Activated CD8-positive, alpha-beta T cell treated with anti-CD3 and anti-CD28 coated beads, Interleukin-2, amount 10 ng/mL, durations not matched to agents 7 days and 5 days (primary cell): ENCODE data around the gene FAM53B. TPM values are rescaled to one million over a fixed set of nuclear protein-coding genes. Genes with fewer than 3 reads are reported as not detected.

Experiments
- ATAC-seq: fragments of 150-1000 bp; cut with Tn5 transposase; one replicate; pipeline ENCODE4 v1.10.0; 2021; ENCODE audit warnings: moderate library complexity
- CTCF ChIA-PET: fragments of 350-600 bp; sonication (Branson Sonifier 250); formaldehyde crosslinking; loops from one replicate; lab custom pipeline; 2021; ENCODE audit warnings: antibody characterized with exemption; lab: Charles Lee
- POLR2A ChIA-PET: fragments of 350-600 bp; sonication (Branson Sonifier 250); formaldehyde crosslinking; loops from one replicate; lab custom pipeline; 2021; ENCODE audit warnings: antibody characterized with exemption; lab: Charles Lee
- DNase-seq: peaks from one replicate; pipeline ENCODE4 v3.0.0-alpha.2; 2020
- H3K27ac Mint-ChIP-seq: one replicate; pipeline ENCODE4 v1.8.0; 2021; ENCODE audit warnings: mild to moderate bottlenecking, mixed read lengths
- H3K27me3 Mint-ChIP-seq: one replicate; pipeline ENCODE4 v1.8.0; 2021; ENCODE audit warnings: low read depth, mixed read lengths
- H3K36me3 Mint-ChIP-seq: one replicate; pipeline ENCODE4 v1.8.0; 2021; ENCODE audit warnings: low read depth, mixed read lengths
- H3K4me1 Mint-ChIP-seq: one replicate; pipeline ENCODE4 v1.8.0; 2021; ENCODE audit warnings: low read depth, mixed read lengths
- H3K4me3 Mint-ChIP-seq: one replicate; pipeline ENCODE4 v1.8.0; 2021; ENCODE audit warnings: mild to moderate bottlenecking, mixed read lengths
- H3K9me3 Mint-ChIP-seq: one replicate; pipeline ENCODE4 v1.8.0; 2022; ENCODE audit warnings: mixed read lengths; ENCODE audit not compliant: insufficient read depth
- total RNA-seq, 2 experiments: library from RNA; stranded (reverse); gene quantifications; one replicate each; pipeline ENCODE4 v1.2.3, GENCODE V29; 2021

Gene FAM53B
- total RNA-seq, 2 experiments from 2014 or later: 19.9 to 21.8 TPM

DNA sequence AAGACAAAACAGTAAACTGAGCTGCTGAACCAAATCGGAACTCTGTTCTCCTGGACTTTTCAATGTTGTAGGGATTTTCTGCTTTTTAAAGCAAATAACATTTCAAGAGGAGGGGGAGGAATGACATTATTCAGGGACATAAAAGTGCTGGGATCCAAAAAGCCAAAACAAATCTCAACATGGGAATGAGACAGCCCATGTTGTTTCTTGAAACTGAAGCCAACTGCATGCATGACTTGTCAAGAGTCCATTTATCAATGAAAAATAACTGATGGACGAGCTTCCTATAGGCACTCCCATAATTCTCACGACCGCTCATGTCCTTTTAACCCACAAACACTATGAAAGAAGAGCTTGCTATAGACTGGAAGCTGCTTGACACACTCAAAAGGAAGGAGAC lies 27.8 kb downstream of the FAM53B start:
- no peak overlapping the region for H3K27ac Mint-ChIP-seq
- H3K4me3 Mint-ChIP-seq: no peak overlapping the region
- peaks cover 67% of the 10 kb centered on the region for H3K4me1 Mint-ChIP-seq
- no peaks in the 10 kb centered on the region for H3K27me3 Mint-ChIP-seq
- DNase-seq (no peak), ATAC-seq (no peak)
- H3K9me3 Mint-ChIP-seq: no peaks in the 10 kb centered on the region
- POLR2A ChIA-PET: interaction anchor here (1.1 to 3.3 kb wide), 3 partner anchors 10 to 75 kb away, joined by 4 to 15 read pairs (median 4); partner anchors contain the start of gene EEF1AKMT2
- peaks cover 19% of the 10 kb centered on the region for H3K36me3 Mint-ChIP-seq
- CTCF ChIA-PET: interaction anchor here (0.9 to 11.0 kb wide), 7 partner anchors 11 to 84 kb away, joined by 3 to 180 read pairs (median 92); no protein-coding TSS in a partner anchor

DNA sequence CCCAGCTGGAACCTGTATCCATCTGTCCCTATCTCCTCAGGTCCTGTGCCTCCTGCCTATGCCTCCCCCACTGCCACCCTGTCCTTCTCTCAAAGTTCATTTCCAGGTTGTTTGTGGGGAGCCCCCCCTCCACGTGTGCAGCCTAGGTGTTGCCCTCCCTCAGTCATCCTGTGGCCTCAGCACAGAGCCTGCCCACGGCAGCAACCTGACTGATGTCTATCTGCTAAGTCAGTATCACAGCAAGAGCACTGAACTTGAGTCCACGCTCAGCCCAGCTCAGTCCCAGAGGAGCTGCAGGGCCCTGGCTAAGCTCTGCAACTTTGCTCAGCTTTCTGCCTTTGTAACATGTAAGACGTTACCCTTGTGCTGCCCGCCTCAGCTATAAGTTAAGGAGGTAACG lies 28.7 kb downstream of the FAM53B start:
- ATAC-seq (no peak), DNase-seq (no peak)
- Mint-ChIP-seq H3K27me3 (no peaks in the 10 kb centered on the region), H3K9me3 (no peaks in the 10 kb centered on the region), H3K36me3 (peaks cover 17% of the 10 kb centered on the region), H3K4me1 (peaks cover 64% of the 10 kb centered on the region), H3K4me3 (no peak overlapping the region), H3K27ac (peak overlapping the region; percentile 58)
- ChIA-PET POLR2A (no interaction called here), CTCF (interaction anchor here (1.4 to 11.0 kb wide), 5 partner anchors 10 to 83 kb away, joined by 5 to 180 read pairs (median 136); no protein-coding TSS in a partner anchor)

DNA sequence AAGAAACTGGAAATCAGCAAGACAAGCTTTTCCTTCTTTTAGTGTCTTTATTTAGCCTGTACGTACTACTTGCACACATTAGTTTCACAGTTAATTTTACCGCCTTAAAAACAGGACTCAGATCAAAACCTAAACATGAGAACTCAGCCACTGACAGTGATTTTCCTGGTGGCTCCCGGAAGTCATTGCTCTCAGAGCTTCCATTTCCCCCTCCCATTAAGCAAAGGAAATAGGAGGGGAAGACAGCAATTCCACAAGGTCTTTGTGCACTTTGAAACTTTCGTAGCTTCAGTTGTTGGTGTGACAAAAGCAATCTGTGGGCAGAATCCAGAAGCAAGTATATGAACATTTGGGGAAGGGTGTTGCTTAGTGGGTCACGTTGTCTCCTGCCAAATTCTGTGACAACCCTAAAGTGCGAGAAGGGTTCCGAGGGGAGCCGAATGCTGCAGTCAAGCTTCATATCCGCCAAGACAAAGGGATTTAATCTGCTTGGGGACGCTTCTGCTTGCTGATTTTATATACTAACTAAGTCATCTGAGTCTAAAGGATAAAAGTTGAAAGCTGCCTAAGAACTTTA lies 30.4 kb downstream of the FAM53B start:
- Mint-ChIP-seq H3K4me3 (no peak overlapping the region), H3K9me3 (no peaks in the 10 kb centered on the region), H3K36me3 (peaks cover 14% of the 10 kb centered on the region), H3K27me3 (no peaks in the 10 kb centered on the region), H3K4me1 (peaks cover 60% of the 10 kb centered on the region), H3K27ac (no peak overlapping the region)
- POLR2A ChIA-PET: interaction anchor here (1.2 kb wide), 1 partner anchor 89 kb away, joined by 4 read pairs; no protein-coding TSS in a partner anchor
- DNase-seq (no peak), ATAC-seq (no peak)
- CTCF ChIA-PET: interaction anchor here (0.9 to 2.5 kb wide), 5 partner anchors 9 to 43 kb away, joined by 3 to 10 read pairs (median 3); no protein-coding TSS in a partner anchor

DNA sequence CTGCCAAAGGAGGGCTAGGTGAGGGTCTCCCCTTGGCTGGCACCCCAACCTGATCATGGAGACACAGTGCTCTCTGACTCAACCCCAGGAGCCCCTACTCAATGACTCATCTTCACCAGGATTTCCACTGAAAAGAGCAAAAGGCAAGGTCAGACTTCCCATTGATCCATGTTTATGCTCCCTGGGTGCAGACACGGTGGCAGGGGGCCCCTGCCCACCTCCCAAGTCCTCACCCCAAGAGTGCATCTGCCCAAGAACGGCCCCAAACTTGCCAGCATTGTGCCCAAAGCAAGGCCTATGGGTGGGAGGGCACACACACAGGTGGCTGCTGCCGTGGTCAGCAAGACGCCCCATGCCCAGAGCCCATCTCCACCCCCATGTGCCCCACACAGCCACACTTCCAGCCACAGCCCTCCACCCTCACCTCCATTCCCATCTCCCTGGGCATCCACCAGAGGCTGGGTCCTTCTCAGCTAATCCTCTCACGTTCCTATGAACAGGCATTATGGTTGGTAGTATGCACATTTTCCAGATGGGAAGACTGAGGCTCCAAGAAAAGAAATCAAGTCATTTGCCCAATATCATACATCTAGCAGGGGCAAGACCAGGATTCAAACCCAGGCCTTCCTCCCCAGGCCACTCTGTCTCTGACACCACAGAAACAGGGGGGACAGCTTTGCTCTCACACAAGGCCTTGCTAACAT lies 31.3 kb downstream of the FAM53B start:
- H3K27ac Mint-ChIP-seq: no peak overlapping the region
- ChIA-PET CTCF (interaction anchor here (0.9 to 2.5 kb wide), 4 partner anchors 10 to 42 kb away, joined by 3 to 10 read pairs (median 4); no protein-coding TSS in a partner anchor), POLR2A (interaction anchor here (1.0 kb wide), 1 partner anchor 12 kb away, joined by 3 read pairs; no protein-coding TSS in a partner anchor)
- H3K4me3 Mint-ChIP-seq: no peak overlapping the region
- H3K27me3 Mint-ChIP-seq: no peaks in the 10 kb centered on the region
- DNase-seq (no peak), ATAC-seq (no peak)
- peaks cover 14% of the 10 kb centered on the region for H3K36me3 Mint-ChIP-seq
- peaks cover 56% of the 10 kb centered on the region for H3K4me1 Mint-ChIP-seq
- no peaks in the 10 kb centered on the region for H3K9me3 Mint-ChIP-seq

DNA sequence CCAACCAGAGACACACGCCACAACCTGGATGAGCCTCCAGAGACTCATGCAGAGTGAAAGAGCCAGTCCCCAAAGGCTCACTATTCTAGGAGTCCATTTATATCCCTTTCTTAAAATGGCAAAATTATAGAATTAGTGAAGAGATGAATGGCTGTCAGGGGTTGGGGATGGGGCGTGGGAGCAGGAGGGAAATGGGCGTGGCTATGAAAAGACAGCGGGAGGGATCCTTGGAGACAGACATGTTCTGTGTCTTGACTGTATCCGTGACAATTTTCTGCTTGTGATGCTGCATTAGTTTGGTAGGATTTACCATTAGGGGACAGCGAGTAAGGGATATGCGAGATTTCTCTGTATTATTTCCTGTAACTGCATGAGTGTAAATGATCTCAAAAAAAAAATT lies 33.0 kb downstream of the FAM53B start:
- Mint-ChIP-seq H3K27ac (no peak overlapping the region), H3K4me3 (no peak overlapping the region), H3K36me3 (peaks cover 9% of the 10 kb centered on the region), H3K4me1 (peaks cover 51% of the 10 kb centered on the region), H3K9me3 (no peaks in the 10 kb centered on the region), H3K27me3 (no peaks in the 10 kb centered on the region)
- ChIA-PET CTCF (no interaction called here), POLR2A (interaction anchor here (1.1 kb wide), 1 partner anchor 13 kb away, joined by 3 read pairs; no protein-coding TSS in a partner anchor)
- no peak for ATAC-seq
- no peak for DNase-seq

DNA sequence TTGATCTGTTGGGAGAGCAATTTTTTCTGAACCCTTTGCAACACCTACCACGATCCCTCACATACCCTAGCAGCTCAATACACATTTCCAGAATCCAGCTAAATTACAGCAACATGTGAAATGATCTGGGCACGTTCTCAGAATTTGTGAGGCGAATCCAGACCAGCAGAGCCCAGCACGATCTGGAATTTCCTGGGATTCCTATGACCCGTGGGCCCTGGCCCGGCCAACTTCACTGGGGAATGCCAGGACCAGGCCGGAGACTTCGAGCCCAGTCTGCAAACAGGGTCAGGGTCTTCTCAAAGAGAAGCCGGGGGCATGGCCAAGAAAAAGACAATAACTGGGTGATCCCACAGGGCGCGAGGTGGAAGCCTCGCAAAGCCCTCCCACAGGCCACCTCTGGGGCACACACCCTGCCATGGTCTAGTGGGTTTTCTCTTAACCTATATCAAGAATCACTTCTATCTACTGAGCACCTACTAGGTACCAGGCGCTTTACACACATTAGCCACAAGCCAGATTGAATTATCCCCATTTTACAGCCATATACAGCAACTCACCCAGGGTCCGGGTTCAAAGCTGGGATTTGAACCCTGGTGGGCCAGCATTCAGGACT lies 33.8 kb downstream of the FAM53B start:
- no peak for ATAC-seq
- Mint-ChIP-seq H3K36me3 (peaks cover 10% of the 10 kb centered on the region), H3K9me3 (no peaks in the 10 kb centered on the region), H3K27me3 (no peaks in the 10 kb centered on the region), H3K27ac (peak overlapping the region; percentile 19), H3K4me1 (peaks cover 51% of the 10 kb centered on the region), H3K4me3 (no peak overlapping the region)
- ChIA-PET POLR2A (interaction anchor here (2.6 kb wide), 1 partner anchor 8 kb away, joined by 12 read pairs; no protein-coding TSS in a partner anchor), CTCF (interaction anchor here (6.6 to 10.1 kb wide), 2 partner anchors 9 to 31 kb away, joined by 67 to 156 read pairs; no protein-coding TSS in a partner anchor)
- DNase-seq: no peak

DNA sequence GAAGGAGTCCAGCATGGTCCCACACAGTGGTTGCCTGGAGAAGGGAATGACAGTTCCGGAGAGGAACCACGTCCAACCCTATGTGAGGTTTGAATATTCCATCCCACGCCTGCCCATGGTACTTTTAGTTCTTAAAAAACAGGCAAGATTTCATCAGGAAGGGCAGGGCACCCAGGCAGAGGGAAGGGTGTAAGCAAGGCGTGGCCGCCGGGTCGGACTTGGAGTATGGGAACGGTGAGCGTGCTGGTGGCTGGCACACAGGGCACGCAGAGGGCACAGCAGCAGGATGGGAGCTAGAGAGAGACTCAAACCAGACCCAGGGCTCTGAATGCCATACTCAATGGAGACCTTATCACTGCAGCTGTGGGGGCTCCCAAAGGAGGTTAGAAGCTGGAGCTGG lies 34.3 kb downstream of the FAM53B start:
- Mint-ChIP-seq H3K27ac (no peak overlapping the region), H3K9me3 (no peaks in the 10 kb centered on the region), H3K4me1 (peaks cover 51% of the 10 kb centered on the region), H3K4me3 (no peak overlapping the region), H3K27me3 (no peaks in the 10 kb centered on the region), H3K36me3 (peaks cover 12% of the 10 kb centered on the region)
- POLR2A ChIA-PET: interaction anchor here (2.6 kb wide), 1 partner anchor 9 kb away, joined by 12 read pairs; no protein-coding TSS in a partner anchor
- no peak for ATAC-seq
- no peak for DNase-seq
- CTCF ChIA-PET: interaction anchor here (6.6 to 10.1 kb wide), 2 partner anchors 9 to 31 kb away, joined by 67 to 156 read pairs; no protein-coding TSS in a partner anchor

DNA sequence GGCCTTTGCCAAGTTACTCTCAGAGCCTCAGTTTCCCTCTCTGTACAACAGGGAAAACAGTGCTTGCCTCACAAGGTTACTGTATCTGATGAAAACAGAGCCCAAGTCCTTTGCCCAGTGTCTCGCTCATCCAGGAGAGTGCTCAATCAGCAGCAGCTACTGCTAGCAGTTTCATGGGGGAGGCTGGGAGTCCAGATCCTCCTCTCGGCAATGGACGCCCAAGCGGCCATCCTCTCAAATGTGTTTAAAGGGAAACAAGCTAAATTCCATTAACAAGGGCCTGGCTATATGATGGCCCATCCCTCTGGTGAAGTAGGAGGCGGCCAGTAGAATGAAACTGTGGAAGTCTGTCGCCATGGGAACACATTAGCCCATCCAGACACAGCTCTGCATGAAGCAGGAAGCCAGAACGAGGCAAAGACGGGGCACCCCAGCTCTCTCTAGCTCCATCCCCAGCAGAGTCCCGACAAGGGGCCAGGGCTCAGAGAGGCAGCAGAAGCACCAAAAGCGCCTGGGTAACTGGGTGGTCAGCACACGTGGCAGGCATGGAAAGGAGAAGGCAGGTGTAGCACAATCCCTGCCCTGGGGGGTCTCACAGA lies 35.2 kb downstream of the FAM53B start:
- ChIA-PET POLR2A (interaction anchor here (2.6 kb wide), 1 partner anchor 9 kb away, joined by 12 read pairs; no protein-coding TSS in a partner anchor), CTCF (interaction anchor here (1.7 to 10.1 kb wide), 3 partner anchors 10 to 32 kb away, joined by 5 to 156 read pairs (median 67); no protein-coding TSS in a partner anchor)
- H3K9me3 Mint-ChIP-seq: no peaks in the 10 kb centered on the region
- H3K36me3 Mint-ChIP-seq: peaks cover 16% of the 10 kb centered on the region
- H3K4me3 Mint-ChIP-seq: no peak overlapping the region
- ATAC-seq: no peak
- H3K4me1 Mint-ChIP-seq: peaks cover 56% of the 10 kb centered on the region
- no peak overlapping the region for H3K27ac Mint-ChIP-seq
- no peaks in the 10 kb centered on the region for H3K27me3 Mint-ChIP-seq
- DNase-seq: no peak

DNA sequence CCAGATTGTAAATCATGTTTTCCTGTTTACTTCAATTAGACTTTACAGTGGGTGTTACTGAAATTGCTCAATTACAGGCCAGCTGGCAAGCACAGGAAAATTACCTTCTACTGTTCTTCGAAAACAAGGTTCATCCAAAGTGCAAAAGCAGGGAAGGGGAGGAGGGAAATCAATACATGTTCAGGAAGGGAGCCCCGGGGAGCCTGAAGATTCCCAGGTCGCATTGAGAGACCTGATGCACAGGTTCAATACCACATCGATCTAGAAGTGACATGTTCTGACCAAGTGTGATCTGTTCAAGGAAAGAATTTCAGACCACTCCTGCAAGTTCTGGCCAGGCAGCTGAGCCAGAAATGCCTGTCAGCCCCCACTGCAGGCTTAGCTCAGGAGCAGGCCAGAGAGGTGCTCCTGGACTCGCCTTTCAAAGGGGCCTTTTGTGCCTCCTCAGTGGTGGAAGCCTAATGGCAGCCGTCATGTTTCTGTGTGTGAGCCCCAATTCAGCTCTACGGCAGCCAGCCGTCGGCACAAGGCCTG lies 35.9 kb downstream of the FAM53B start:
- H3K27ac Mint-ChIP-seq: peak overlapping the region; percentile 54
- ChIA-PET POLR2A (interaction anchor here (2.6 kb wide), 1 partner anchor 10 kb away, joined by 12 read pairs; no protein-coding TSS in a partner anchor), CTCF (interaction anchor here (1.7 to 10.1 kb wide), 3 partner anchors 11 to 33 kb away, joined by 5 to 156 read pairs (median 67); no protein-coding TSS in a partner anchor)
- no peak overlapping the region for H3K4me3 Mint-ChIP-seq
- peaks cover 22% of the 10 kb centered on the region for H3K36me3 Mint-ChIP-seq
- DNase-seq (no peak), ATAC-seq (no peak)
- no peaks in the 10 kb centered on the region for H3K27me3 Mint-ChIP-seq
- no peaks in the 10 kb centered on the region for H3K9me3 Mint-ChIP-seq
- peaks cover 57% of the 10 kb centered on the region for H3K4me1 Mint-ChIP-seq

DNA sequence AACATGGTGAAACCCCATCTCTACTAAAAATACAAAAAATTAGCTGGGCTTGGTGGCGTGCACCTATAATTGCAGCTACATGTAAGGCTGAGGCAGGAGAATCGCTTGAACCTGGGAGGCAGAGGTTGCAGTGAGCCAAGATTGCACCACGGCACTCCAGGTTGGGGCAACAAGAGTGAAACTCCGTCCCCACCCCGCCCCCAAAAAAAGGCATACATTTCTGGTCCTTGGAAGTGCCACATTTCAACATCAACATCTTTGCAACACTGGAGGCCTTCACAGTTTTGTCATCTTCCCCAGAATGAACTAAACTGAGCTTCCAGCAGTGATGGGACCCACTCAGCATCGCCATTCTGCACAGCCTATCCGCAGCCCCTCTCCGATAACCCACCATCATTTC lies 36.6 kb downstream of the FAM53B start:
- peak overlapping the region; percentile 39 for H3K27ac Mint-ChIP-seq

More for the DNA sequence above, 36.6 kb downstream of the FAM53B start:
- H3K36me3 Mint-ChIP-seq: peaks cover 29% of the 10 kb centered on the region
- H3K4me1 Mint-ChIP-seq: peaks cover 65% of the 10 kb centered on the region
- H3K27me3 Mint-ChIP-seq: no peaks in the 10 kb centered on the region
- CTCF ChIA-PET: interaction anchor here (1.7 to 10.1 kb wide), 4 partner anchors 11 to 33 kb away, joined by 5 to 156 read pairs (median 41); no protein-coding TSS in a partner anchor
- H3K9me3 Mint-ChIP-seq: no peaks in the 10 kb centered on the region
- DNase-seq: no peak
- no peak overlapping the region for H3K4me3 Mint-ChIP-seq
- ATAC-seq: no peak
- POLR2A ChIA-PET: interaction anchor here (2.8 kb wide), 1 partner anchor 10 kb away, joined by 15 read pairs; no protein-coding TSS in a partner anchor
